Measurements from ENCODE around the gene CES4A. TPM values are rescaled to one million over a fixed set of nuclear protein-coding genes. Genes with fewer than 3 reads are reported as not detected.

Gene CES4A
- total RNA-seq, 2 experiments from 2014 or later: 28.9 to 30.5 TPM

- POLR2A ChIA-PET: no interaction called here
- Mint-ChIP-seq H3K36me3 (ENCODE audit: low read depth) (peaks cover 41% of the 10 kb centered on the region), H3K9me3 (no peaks in the 10 kb centered on the region), H3K4me3 (no peak overlapping the region), H3K4me1 (peaks cover 33% of the 10 kb centered on the region), H3K27me3 (no peaks in the 10 kb centered on the region), H3K27ac (no peak overlapping the region)
- no peak for DNase-seq
- CTCF ChIA-PET: interaction anchor here (0.6 to 1.8 kb wide), 6 partner anchors 12 to 84 kb away, joined by 3 to 8 read pairs (median 6); partner anchors contain the start of gene CBFB
Observed at GRCh38 chr16:67043420-67043819, 55.0 kb downstream of the CES4A start.

GRCh38 chr16:67050796-67051195 is 62.4 kb downstream of the CES4A start:
- POLR2A ChIA-PET: no interaction called here

GRCh38 chr16:67052399-67052798 is 64.0 kb downstream of the CES4A start:
- Mint-ChIP-seq H3K36me3 (ENCODE audit: low read depth) (peaks cover 29% of the 10 kb centered on the region), H3K27me3 (no peaks in the 10 kb centered on the region), H3K27ac (peak overlapping the region; percentile 90), H3K4me3 (peak overlapping the region; percentile 53), H3K4me1 (peaks cover 46% of the 10 kb centered on the region), H3K9me3 (no peaks in the 10 kb centered on the region)
- POLR2A ChIA-PET: interaction anchor here (0.6 kb wide), 1 partner anchor 158 kb away, joined by 3 read pairs; no protein-coding TSS in a partner anchor
- DNase-seq: no peak
- CTCF ChIA-PET: interaction anchor here (0.6 to 1.6 kb wide), 9 partner anchors 10 to 259 kb away, joined by 3 to 4 read pairs (median 3); no protein-coding TSS in a partner anchor

More at GRCh38 chr16:67050796-67051195, 62.4 kb downstream of the CES4A start:
- Mint-ChIP-seq H3K4me1 (peaks cover 41% of the 10 kb centered on the region), H3K27me3 (no peaks in the 10 kb centered on the region), H3K4me3 (no peak overlapping the region), H3K9me3 (no peaks in the 10 kb centered on the region), H3K36me3 (ENCODE audit: low read depth) (peaks cover 26% of the 10 kb centered on the region), H3K27ac (no peak overlapping the region)
- no peak for DNase-seq
- CTCF ChIA-PET: interaction anchor here (0.6 to 1.3 kb wide), 2 partner anchors 25 to 104 kb away, joined by 3 to 4 read pairs; no protein-coding TSS in a partner anchor

GRCh38 chr16:67053767-67054334 is 65.5 kb downstream of the CES4A start:
- peaks cover 54% of the 10 kb centered on the region for H3K4me1 Mint-ChIP-seq

GRCh38 chr16:67054901-67055300 is 66.5 kb downstream of the CES4A start:
- Mint-ChIP-seq H3K27ac (peak overlapping the region; percentile 90), H3K36me3 (ENCODE audit: low read depth) (peaks cover 44% of the 10 kb centered on the region), H3K27me3 (no peaks in the 10 kb centered on the region), H3K4me1 (peaks cover 57% of the 10 kb centered on the region), H3K9me3 (no peaks in the 10 kb centered on the region), H3K4me3 (peak overlapping the region; percentile 53)
- DNase-seq: no peak
- ChIA-PET CTCF (interaction anchor here (0.6 to 1.6 kb wide), 4 partner anchors 11 to 100 kb away, joined by 3 to 8 read pairs (median 4); no protein-coding TSS in a partner anchor), POLR2A (no interaction called here)

More at GRCh38 chr16:67053767-67054334, 65.5 kb downstream of the CES4A start:
- Mint-ChIP-seq H3K27me3 (no peaks in the 10 kb centered on the region), H3K9me3 (no peaks in the 10 kb centered on the region), H3K27ac (peak overlapping the region; percentile 90), H3K4me3 (peak overlapping the region; percentile 53), H3K36me3 (ENCODE audit: low read depth) (peaks cover 38% of the 10 kb centered on the region)
- DNase-seq: no peak
- POLR2A ChIA-PET: interaction anchor here (0.5 to 0.6 kb wide), 2 partner anchors 31 to 99 kb away, joined by 3 to 8 read pairs; no protein-coding TSS in a partner anchor
- CTCF ChIA-PET: interaction anchor here (0.6 to 1.2 kb wide), 4 partner anchors 49 to 430 kb away, joined by 3 to 4 read pairs (median 3); partner anchors contain the start of gene AGRP

GRCh38 chr16:67055712-67056487 is 67.5 kb downstream of the CES4A start:
- Mint-ChIP-seq H3K27ac (peak overlapping the region; percentile 80), H3K9me3 (no peaks in the 10 kb centered on the region), H3K27me3 (no peaks in the 10 kb centered on the region), H3K4me1 (peaks cover 62% of the 10 kb centered on the region), H3K36me3 (ENCODE audit: low read depth) (peaks cover 52% of the 10 kb centered on the region), H3K4me3 (no peak overlapping the region)
- DNase-seq: no peak
- ChIA-PET POLR2A (interaction anchor here (0.6 kb wide), 1 partner anchor 26 kb away, joined by 5 read pairs; no protein-coding TSS in a partner anchor), CTCF (interaction anchor here (0.6 to 1.6 kb wide), 3 partner anchors 12 to 185 kb away, joined by 3 to 8 read pairs (median 4); no protein-coding TSS in a partner anchor)

Other genes with a start within 250 kb of the CES4A start
- gene DYNC1LI2, start 237.0 kb upstream of the CES4A start, total RNA-seq: 10 to 100 TPM; 53.9 to 65.9 TPM
- gene TERB1, start 187.0 kb upstream of the CES4A start, total RNA-seq: under 1 TPM; 0.15 to 0.27 TPM
- gene NAE1, start 157.6 kb upstream of the CES4A start, total RNA-seq: 10 to 100 TPM; 62.5 to 72.6 TPM
- not detected for gene CA7, start 144.2 kb upstream of the CES4A start, total RNA-seq
- 10 to 100 TPM; 20.8 to 21.4 TPM for gene PDP2, start 108.1 kb upstream of the CES4A start, total RNA-seq
- not detected for gene CDH16, start 69.7 kb upstream of the CES4A start, total RNA-seq
- under 1 TPM; 0.20 to 0.23 TPM for gene RRAD, start 63.1 kb upstream of the CES4A start, total RNA-seq
- 100 to 1,000 TPM in 1 of 2 experiments, 10 to 100 TPM in 1; 95.2 to 112 TPM for gene CIAO2B, start 54.2 kb upstream of the CES4A start, total RNA-seq
- gene CES2, start 53.1 kb upstream of the CES4A start, total RNA-seq: 10 to 100 TPM; 31.5 to 34.9 TPM
- 1 to 10 TPM; 5.9 to 6.4 TPM for gene CES3, start 27.3 kb upstream of the CES4A start, total RNA-seq
- 100 to 1,000 TPM; 218 to 222 TPM for gene CBFB, start 40.6 kb downstream of the CES4A start, total RNA-seq
- gene PHAF1, start 121.4 kb downstream of the CES4A start, total RNA-seq: 10 to 100 TPM; 15.2 to 19.0 TPM
- gene B3GNT9, start 162.4 kb downstream of the CES4A start, total RNA-seq: 1 to 10 TPM; 7.1 to 7.2 TPM
- gene TRADD, start 171.3 kb downstream of the CES4A start, total RNA-seq: 10 to 100 TPM; 47.2 to 57.5 TPM
- 10 to 100 TPM; 35.7 to 46.6 TPM for gene FBXL8, start 171.4 kb downstream of the CES4A start, total RNA-seq
- gene HSF4, start 176.2 kb downstream of the CES4A start, total RNA-seq: 10 to 100 TPM; 49.6 to 58.1 TPM
- gene NOL3, start 181.9 kb downstream of the CES4A start, total RNA-seq: 10 to 100 TPM in 1 of 2 experiments, 1 to 10 TPM in 1; 8.9 to 13.3 TPM
- gene MATCAP1, start 195.4 kb downstream of the CES4A start, total RNA-seq: 10 to 100 TPM; 47.5 to 51.4 TPM
- not detected for gene EXOC3L1, start 201.5 kb downstream of the CES4A start, total RNA-seq
- gene E2F4, start 203.6 kb downstream of the CES4A start, total RNA-seq: 100 to 1,000 TPM; 114 to 120 TPM
- gene ELMO3, start 210.5 kb downstream of the CES4A start, total RNA-seq: 1 to 10 TPM; 6.2 to 6.3 TPM
- 10 to 100 TPM; 25.8 to 40.8 TPM for gene TMEM208, start 238.5 kb downstream of the CES4A start, total RNA-seq

All from activated CD4-positive, alpha-beta T cell treated with anti-CD3 and anti-CD28 coated beads, Interleukin-2, amount 10 ng/mL, durations not matched to agents 7 days and 5 days (primary cell).